ENCODE data around the gene RDX.

The RDX gene

GRCh38 chr11:110190885-110191284, 105.5 kb downstream of the RDX start:
- no peak for DNase-seq
- TF ChIP-seq POLR2A (IDR thresholded peaks at IDR 0.05; ENCODE audit: low read length) (no peak), GATA1 (IDR thresholded peaks at IDR 0.05; ENCODE audit: low read depth, low read length) (no peak)

- no peak for DNase-seq
- no peak for TF ChIP-seq GATA1 (IDR thresholded peaks at IDR 0.05; ENCODE audit: low read depth, low read length)
- TF ChIP-seq POLR2A (IDR thresholded peaks at IDR 0.05; ENCODE audit: low read length), result no peak
These were observed 108.7 kb downstream of the RDX start for GRCh38 chr11:110187731-110188130.

- DNase-seq, result no peak
- no peak for TF ChIP-seq GATA1 (IDR thresholded peaks at IDR 0.05; ENCODE audit: low read depth, low read length)
- TF ChIP-seq POLR2A (IDR thresholded peaks at IDR 0.05; ENCODE audit: low read length), result no peak
These were observed 109.5 kb downstream of the RDX start for GRCh38 chr11:110186867-110187266.

- no peak for TF ChIP-seq POLR2A (IDR thresholded peaks at IDR 0.05; ENCODE audit: low read length)
- no peak for TF ChIP-seq GATA1 (IDR thresholded peaks at IDR 0.05; ENCODE audit: low read depth, low read length)
- DNase-seq, result no peak
These were observed 110.0 kb downstream of the RDX start for GRCh38 chr11:110186456-110186855.

- TF ChIP-seq GATA1 (IDR thresholded peaks at IDR 0.05; ENCODE audit: low read depth, low read length), result no peak
- no peak for TF ChIP-seq POLR2A (IDR thresholded peaks at IDR 0.05; ENCODE audit: low read length)
- DNase-seq, result no peak
These were observed 110.8 kb downstream of the RDX start for GRCh38 chr11:110185599-110185998.

- DNase-seq, result no peak
- TF ChIP-seq POLR2A (IDR thresholded peaks at IDR 0.05; ENCODE audit: low read length) (no peak), GATA1 (IDR thresholded peaks at IDR 0.05; ENCODE audit: low read depth, low read length) (no peak)
These were observed 111.3 kb downstream of the RDX start for GRCh38 chr11:110185121-110185591.

GRCh38 chr11:110184456-110184855, 112.0 kb downstream of the RDX start:
- TF ChIP-seq POLR2A (IDR thresholded peaks at IDR 0.05; ENCODE audit: low read length), result no peak
- TF ChIP-seq GATA1 (IDR thresholded peaks at IDR 0.05; ENCODE audit: low read depth, low read length), result no peak
- no peak for DNase-seq

GRCh38 chr11:110182886-110183285, 113.5 kb downstream of the RDX start:
- no peak for DNase-seq

GRCh38 chr11:110179064-110179463, 117.3 kb downstream of the RDX start:
- no peak for TF ChIP-seq POLR2A (IDR thresholded peaks at IDR 0.05; ENCODE audit: low read length)
- no peak for TF ChIP-seq GATA1 (IDR thresholded peaks at IDR 0.05; ENCODE audit: low read depth, low read length)
- no peak for DNase-seq

More at GRCh38 chr11:110182886-110183285, 113.5 kb downstream of the RDX start:
- TF ChIP-seq GATA1 (IDR thresholded peaks at IDR 0.05; ENCODE audit: low read depth, low read length) (no peak), POLR2A (IDR thresholded peaks at IDR 0.05; ENCODE audit: low read length) (no peak)

- no peak for TF ChIP-seq GATA1 (IDR thresholded peaks at IDR 0.05; ENCODE audit: low read depth, low read length)
- no peak for TF ChIP-seq POLR2A (IDR thresholded peaks at IDR 0.05; ENCODE audit: low read length)
- DNase-seq, result no peak
These were observed 119.3 kb downstream of the RDX start for GRCh38 chr11:110177086-110177456.

- DNase-seq, result no peak
- no peak for TF ChIP-seq GATA1 (IDR thresholded peaks at IDR 0.05; ENCODE audit: low read depth, low read length)
- no peak for TF ChIP-seq POLR2A (IDR thresholded peaks at IDR 0.05; ENCODE audit: low read length)
These were observed 119.9 kb downstream of the RDX start for GRCh38 chr11:110176366-110177085.

GRCh38 chr11:110174645-110175310, 121.6 kb downstream of the RDX start:
- no peak for TF ChIP-seq POLR2A (IDR thresholded peaks at IDR 0.05; ENCODE audit: low read length)
- TF ChIP-seq GATA1 (IDR thresholded peaks at IDR 0.05; ENCODE audit: low read depth, low read length), result no peak
- DNase-seq, result no peak

- DNase-seq, result peak; percentile 56 to 69
- TF ChIP-seq POLR2A (IDR thresholded peaks at IDR 0.05; ENCODE audit: low read length) (no peak), GATA1 (IDR thresholded peaks at IDR 0.05; ENCODE audit: low read depth, low read length) (no peak)
These were observed 122.4 kb downstream of the RDX start for GRCh38 chr11:110173811-110174644.

- no peak for TF ChIP-seq POLR2A (IDR thresholded peaks at IDR 0.05; ENCODE audit: low read length)
- no peak for TF ChIP-seq GATA1 (IDR thresholded peaks at IDR 0.05; ENCODE audit: low read depth, low read length)
- no peak for DNase-seq
These were observed 123.8 kb downstream of the RDX start for GRCh38 chr11:110172468-110173065.

Measured in erythroblast (primary cell).